ENCODE results near the gene LARGE1. TPM values are rescaled to one million over a fixed set of nuclear protein-coding genes. Genes with fewer than 3 reads are reported as not detected.

LARGE1 gene
- total and polyA plus RNA-seq, 9 of the 15 experiments (the other 6 are each of a cell fraction or from before 2014, with no cell fraction given): 0.01 to 0.66 (median 0.14) TPM; not detected in 2

GRCh38 chr22:33891992-33892391 lies 28.3 kb downstream of the LARGE1 start:
- no peaks in the 10 kb centered on the region for H4K20me1 ChIP-seq (replicated peaks; ENCODE audit: control insufficient read depth, insufficient read depth, low read length)
- WGBS (ENCODE audit: insufficient coverage, low coverage, missing lambda C conversion rate): 0% methylated on average over 6 of the region's 7 CpGs
- TF ChIP-seq TAF7 (tag; IDR thresholded peaks at IDR 0.05) (no peak), CREB1 (IDR thresholded peaks at IDR 0.05) (no peak), CREB1 (CRISPR knock-in tag; IDR thresholded peaks at IDR 0.05) (no peak), ZNF184 (CRISPR knock-in tag; IDR thresholded peaks at IDR 0.05) (no peak), ZNF644 (tag; IDR thresholded peaks at IDR 0.05; ENCODE audit: low read depth) (no peak)
- no peak overlapping the region for H3K4me3 ChIP-seq
- H3K36me3 ChIP-seq (ENCODE audit: control insufficient read depth, insufficient read depth, low read length): no peaks in the 10 kb centered on the region
- H3K79me2 ChIP-seq (ENCODE audit: control insufficient read depth, insufficient read depth, low read length): no peaks in the 10 kb centered on the region
- H3K9ac ChIP-seq (ENCODE audit: insufficient read depth in 1 of 2, low read depth in 2 of 2, low read length in 2 of 2): no peak overlapping the region
- no TSS peak for BruUV-seq (replicated peaks)
- CTCF ChIA-PET (ENCODE audit: low intra/inter-chr PET ratio): no interaction called here
- POLR2A ChIA-PET: no interaction called here
- H3K27ac ChIP-seq (ENCODE audit: extremely low read depth, low read depth, low read length): no peak overlapping the region
- H3K27me3 ChIP-seq (ENCODE audit: control insufficient read depth in 2 of 2, insufficient read depth in 2 of 2, low read length in 2 of 2): no peaks in the 10 kb centered on the region
- no peaks in the 10 kb centered on the region for H3K9me3 ChIP-seq (replicated peaks; ENCODE audit: control insufficient read depth, insufficient read depth, low read depth, low read length)
- no peaks in the 10 kb centered on the region for H3K4me1 ChIP-seq (replicated peaks in 1 of 2; ENCODE audit: control insufficient read depth in 2 of 2, insufficient read depth in 2 of 2, low read length in 2 of 2)
- H3K9me1 ChIP-seq (ENCODE audit: control insufficient read depth, insufficient read depth, low read length): no peaks in the 10 kb centered on the region
- no peak overlapping the region for H3K4me2 ChIP-seq (ENCODE audit: insufficient read depth, low read length)
- no peak overlapping the region for H2AFZ ChIP-seq (ENCODE audit: low read depth, low read length)
- DNase-seq (ENCODE audit: extremely low read depth in 1 of 4, low spot score in 3 of 4) (no peak), ATAC-seq (no peak), FAIRE-seq (no peak)
- intact Hi-C loops (cut with micrococcal nuclease) (no loop called here), in situ Hi-C loops (cut with MboI) (no loop called here)

- POLR2A ChIA-PET: no interaction called here
- TF ChIP-seq CUX1 (CRISPR knock-in tag; IDR thresholded peaks at IDR 0.05) (no peak), AFF1 (IDR thresholded peaks at IDR 0.05; ENCODE audit: low read depth in 1 of 2, partially characterized antibody in 2 of 2) (no peak), PHB2 (IDR thresholded peaks at IDR 0.05; ENCODE audit: low read depth) (no peak)
Observed at GRCh38 chr22:33891455-33891854, 28.8 kb downstream of the LARGE1 start.

More at GRCh38 chr22:33891455-33891854, 28.8 kb downstream of the LARGE1 start:
- CTCF ChIA-PET (ENCODE audit: low intra/inter-chr PET ratio): no interaction called here
- H3K9me3 ChIP-seq (replicated peaks; ENCODE audit: control insufficient read depth, insufficient read depth, low read depth, low read length): no peaks in the 10 kb centered on the region
- H3K4me2 ChIP-seq (ENCODE audit: insufficient read depth, low read length): no peak overlapping the region
- no peak overlapping the region for H3K4me3 ChIP-seq
- H3K27me3 ChIP-seq (ENCODE audit: control insufficient read depth in 2 of 2, insufficient read depth in 2 of 2, low read length in 2 of 2): no peaks in the 10 kb centered on the region
- no peak overlapping the region for H3K9ac ChIP-seq (ENCODE audit: insufficient read depth in 1 of 2, low read depth in 2 of 2, low read length in 2 of 2)
- no peak overlapping the region for H3K27ac ChIP-seq (ENCODE audit: extremely low read depth, low read depth, low read length)
- no peaks in the 10 kb centered on the region for H3K79me2 ChIP-seq (ENCODE audit: control insufficient read depth, insufficient read depth, low read length)
- ATAC-seq: no peak
- no peaks in the 10 kb centered on the region for H3K36me3 ChIP-seq (ENCODE audit: control insufficient read depth, insufficient read depth, low read length)
- no TSS peak for BruUV-seq (replicated peaks)
- intact Hi-C loops (cut with micrococcal nuclease) (no loop called here), in situ Hi-C loops (cut with MboI) (no loop called here)
- no peak for DNase-seq (ENCODE audit: extremely low read depth in 1 of 4, low spot score in 3 of 4)
- FAIRE-seq: no peak
- H2AFZ ChIP-seq (ENCODE audit: low read depth, low read length): no peak overlapping the region
- WGBS (ENCODE audit: insufficient coverage, low coverage, missing lambda C conversion rate): 2% methylated on average over 5 of the region's 5 CpGs
- H4K20me1 ChIP-seq (replicated peaks; ENCODE audit: control insufficient read depth, insufficient read depth, low read length): no peaks in the 10 kb centered on the region
- H3K4me1 ChIP-seq (replicated peaks in 1 of 2; ENCODE audit: control insufficient read depth in 2 of 2, insufficient read depth in 2 of 2, low read length in 2 of 2): no peaks in the 10 kb centered on the region
- H3K9me1 ChIP-seq (ENCODE audit: control insufficient read depth, insufficient read depth, low read length): no peaks in the 10 kb centered on the region

All from K562 (cell line).